Mononuclear cell (primary cell): ENCODE measurements around the gene PRRT3. TPM values are rescaled to one million over a fixed set of nuclear protein-coding genes. Genes with fewer than 3 reads are reported as not detected.

Source experiments
- H3K27me3 ChIP-seq: 2 replicates; pipeline ENCODE4 v1.6.0; 2011; ENCODE audit warnings: low read length, control low read depth; ENCODE audit not compliant: insufficient read depth
- H3K4me1 ChIP-seq: 2 replicates; pipeline ENCODE4 v1.5.1; 2011; ENCODE audit warnings: mild to moderate bottlenecking, low read length, control low read depth; ENCODE audit not compliant: insufficient read depth
- H3K4me3 ChIP-seq: 2 replicates; pipeline ENCODE4 v1.5.1; 2011; ENCODE audit warnings: mild to moderate bottlenecking, low read length, moderate library complexity
- H3K9me3 ChIP-seq: 2 replicates; pipeline ENCODE4 v1.5.1; 2011; ENCODE audit warnings: low read depth, mild to moderate bottlenecking, control low read depth, low read length
- total RNA-seq: library from RNA; depleted of rRNA; stranded (reverse); fragments of >200 nt; gene quantifications from one replicate; pipeline ENCODE4 v1.2.3, GENCODE V29; 2012

PRRT3 gene
- total RNA-seq, 1 donor, result 3.9 TPM

DNA sequence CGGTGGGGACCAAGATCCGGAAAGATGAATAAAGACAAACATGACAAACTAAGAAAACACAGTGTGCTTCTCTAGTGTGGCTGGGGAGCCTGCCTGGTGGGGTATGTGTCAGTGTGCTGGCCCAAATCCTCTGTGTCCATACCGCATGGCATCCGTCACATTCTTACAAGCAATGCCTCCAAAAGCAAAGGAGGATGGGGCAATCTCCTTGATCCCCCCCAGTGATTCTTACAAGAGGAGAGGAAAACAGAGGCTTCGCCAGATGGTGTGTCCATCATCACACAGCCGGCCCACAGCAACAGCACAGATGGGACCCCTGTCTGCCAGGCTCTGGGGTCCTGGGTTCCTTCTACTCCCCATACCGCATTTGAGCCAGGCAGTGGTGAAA, 35.9 kb downstream of the PRRT3 start:
- Histone ChIP-seq H3K4me1 (peaks cover 40% of the 10 kb centered on the region), H3K27me3 (no peaks in the 10 kb centered on the region), H3K9me3 (no peaks in the 10 kb centered on the region), H3K4me3 (no peak overlapping the region)

- H3K9me3 ChIP-seq, result no peaks in the 10 kb centered on the region
- no peaks in the 10 kb centered on the region for H3K27me3 ChIP-seq
- H3K4me3 ChIP-seq, result peak overlapping the region; percentile 42
- peaks cover 40% of the 10 kb centered on the region for H3K4me1 ChIP-seq
Observed at GRCh38 chr3:9915254-9916141, 36.7 kb downstream of the PRRT3 start.

- Histone ChIP-seq H3K4me1 (peaks cover 40% of the 10 kb centered on the region), H3K9me3 (no peaks in the 10 kb centered on the region), H3K27me3 (no peaks in the 10 kb centered on the region), H3K4me3 (peak overlapping the region; percentile 42)
Observed at GRCh38 chr3:9914559-9915253, 37.5 kb downstream of the PRRT3 start.

DNA sequence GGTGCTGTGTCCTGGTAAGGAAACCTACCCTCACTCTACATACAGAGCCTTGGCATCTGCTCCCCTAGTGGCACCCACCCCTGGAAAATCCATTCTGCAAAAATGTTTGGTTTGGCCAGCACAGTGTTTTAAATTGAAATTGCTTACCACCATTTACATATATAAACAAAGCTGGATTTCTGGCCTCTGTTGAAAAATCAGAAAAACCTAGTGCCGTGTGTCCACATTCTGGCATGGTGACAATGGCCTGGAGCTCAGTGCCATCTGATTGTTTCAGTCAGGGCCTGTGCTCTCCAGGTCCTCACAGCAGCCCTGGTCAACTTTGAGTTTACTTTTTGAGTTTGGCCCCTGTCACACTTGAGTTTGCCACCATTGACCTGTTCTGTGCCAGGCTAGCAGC, 38.2 kb downstream of the PRRT3 start:
- peaks cover 40% of the 10 kb centered on the region for H3K4me1 ChIP-seq
- H3K27me3 ChIP-seq, result no peaks in the 10 kb centered on the region
- H3K9me3 ChIP-seq, result no peaks in the 10 kb centered on the region
- H3K4me3 ChIP-seq, result no peak overlapping the region

DNA sequence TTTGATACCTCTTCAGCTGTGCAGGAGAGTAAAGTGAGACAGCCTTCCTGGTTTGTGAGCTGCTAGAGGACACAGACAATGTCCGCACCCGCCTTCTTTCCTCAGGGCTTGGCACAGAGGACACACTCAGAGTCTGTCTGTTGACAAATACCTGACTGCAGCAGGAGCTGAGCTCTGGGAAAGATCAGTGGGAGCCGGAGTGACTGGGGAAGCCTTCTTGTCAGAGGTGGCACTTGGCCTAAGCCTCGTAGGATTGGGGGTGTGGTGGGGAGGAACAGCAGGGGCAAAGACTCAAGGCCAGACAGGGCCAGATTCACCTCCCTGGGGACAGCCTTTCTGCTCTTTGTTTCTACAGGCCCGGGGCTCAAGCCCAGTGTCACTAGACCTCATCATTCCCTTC, 38.6 kb downstream of the PRRT3 start:
- H3K4me3 ChIP-seq, result no peak overlapping the region
- no peaks in the 10 kb centered on the region for H3K9me3 ChIP-seq
- H3K4me1 ChIP-seq, result peaks cover 40% of the 10 kb centered on the region
- H3K27me3 ChIP-seq, result no peaks in the 10 kb centered on the region

DNA sequence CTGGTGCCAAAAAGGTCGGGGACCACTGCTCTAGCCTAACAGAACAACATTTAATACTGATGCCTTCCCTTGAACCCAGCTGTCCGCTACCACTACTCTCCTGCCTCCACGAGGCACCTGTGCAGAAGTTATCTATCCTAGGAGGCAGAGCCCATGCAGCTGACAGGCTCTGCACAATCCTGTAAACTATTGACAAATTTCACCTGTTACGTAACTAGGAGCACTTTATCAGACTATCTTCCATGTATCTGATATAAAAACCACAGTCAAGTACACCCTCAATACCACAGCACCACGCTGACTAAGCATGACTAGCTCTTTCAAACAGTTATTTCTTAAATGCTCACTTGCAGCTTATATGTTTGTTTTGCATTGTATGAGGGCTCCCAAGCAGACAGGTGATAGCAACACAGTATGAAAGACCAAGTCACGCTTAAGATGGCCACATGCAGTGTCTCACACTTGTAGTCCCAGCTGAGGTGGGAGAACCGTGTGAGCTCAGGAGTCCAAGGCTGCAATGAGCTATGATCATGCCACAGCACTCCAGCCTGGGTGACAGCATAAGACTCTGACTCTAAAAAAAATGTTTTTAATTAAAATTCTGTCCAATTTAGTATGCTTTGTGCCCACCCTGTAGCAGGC, 39.8 kb downstream of the PRRT3 start:
- Histone ChIP-seq H3K4me1 (peaks cover 40% of the 10 kb centered on the region), H3K9me3 (no peaks in the 10 kb centered on the region), H3K4me3 (no peak overlapping the region), H3K27me3 (no peaks in the 10 kb centered on the region)

DNA sequence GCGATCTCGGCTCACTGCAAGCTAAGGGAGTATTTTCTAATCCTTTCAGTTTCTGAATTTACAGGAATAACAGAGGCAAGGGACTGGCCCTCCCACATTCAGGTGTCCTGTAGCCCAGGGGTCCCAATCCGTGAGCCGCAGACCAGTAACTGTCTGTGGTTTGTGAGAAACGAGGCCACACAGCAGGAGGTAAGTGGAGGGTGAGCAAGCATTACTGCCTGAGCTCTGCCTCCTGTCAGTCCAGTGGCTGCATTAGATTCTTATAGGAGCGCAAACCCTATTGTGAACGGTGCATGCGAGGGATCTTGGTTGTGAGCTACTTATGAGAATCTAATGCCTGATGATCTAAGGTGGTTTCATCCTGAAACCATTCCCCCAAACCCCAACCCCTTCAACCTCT, 40.3 kb downstream of the PRRT3 start:
- Histone ChIP-seq H3K27me3 (no peaks in the 10 kb centered on the region), H3K9me3 (no peaks in the 10 kb centered on the region), H3K4me3 (no peak overlapping the region), H3K4me1 (peaks cover 38% of the 10 kb centered on the region)

GRCh38 chr3:9909221-9910013, 42.8 kb downstream of the PRRT3 start:
- peaks cover 16% of the 10 kb centered on the region for H3K4me1 ChIP-seq
- no peak overlapping the region for H3K4me3 ChIP-seq
- no peaks in the 10 kb centered on the region for H3K9me3 ChIP-seq
- no peaks in the 10 kb centered on the region for H3K27me3 ChIP-seq

DNA sequence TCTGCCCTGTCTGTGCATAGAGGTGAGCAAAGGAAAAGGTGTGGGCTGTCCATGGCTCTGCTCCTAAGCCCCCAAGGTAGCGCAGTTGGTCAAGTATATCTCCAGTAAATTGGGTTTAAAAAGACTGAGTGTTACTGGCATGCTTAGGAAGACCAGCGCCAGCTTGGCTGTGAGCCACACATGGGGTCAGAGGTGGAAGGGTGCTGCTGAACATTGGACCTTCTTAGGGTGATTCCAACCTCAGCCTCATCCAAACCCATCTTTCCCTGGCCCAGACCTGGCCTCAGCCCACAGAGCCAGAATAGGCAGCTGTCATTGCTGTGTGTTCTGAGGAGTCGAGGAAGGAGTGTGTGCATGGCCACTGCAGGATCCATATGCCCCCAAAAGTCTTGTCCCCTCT, 43.9 kb downstream of the PRRT3 start:
- peaks cover 12% of the 10 kb centered on the region for H3K4me1 ChIP-seq
- H3K4me3 ChIP-seq, result no peak overlapping the region
- no peaks in the 10 kb centered on the region for H3K27me3 ChIP-seq
- no peaks in the 10 kb centered on the region for H3K9me3 ChIP-seq

GRCh38 chr3:9906480-9906879, 45.7 kb downstream of the PRRT3 start:
- Histone ChIP-seq H3K4me3 (no peak overlapping the region), H3K9me3 (no peaks in the 10 kb centered on the region), H3K27me3 (no peaks in the 10 kb centered on the region), H3K4me1 (peaks cover 18% of the 10 kb centered on the region)

DNA sequence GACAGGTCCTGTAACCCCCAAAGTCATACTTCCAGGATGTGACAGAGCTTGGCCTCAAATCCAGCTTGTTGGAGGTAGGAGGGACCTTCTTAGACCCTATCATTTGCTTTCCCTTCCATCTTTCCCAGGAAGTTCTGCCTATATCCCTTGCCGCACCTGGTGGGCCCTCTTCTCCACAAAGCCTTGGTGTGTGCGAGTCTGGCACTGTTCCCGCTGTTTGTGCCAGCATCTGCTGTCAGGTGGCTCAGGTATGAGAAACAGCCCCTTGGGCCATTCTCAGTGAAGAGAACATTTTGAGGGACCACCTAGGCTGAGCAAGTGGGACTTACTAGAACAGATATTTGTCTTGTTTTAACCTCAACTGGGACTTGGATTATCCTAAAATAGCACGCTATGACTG, 48.3 kb downstream of the PRRT3 start:
- H3K27me3 ChIP-seq, result no peaks in the 10 kb centered on the region
- H3K4me3 ChIP-seq, result no peak overlapping the region
- peaks cover 18% of the 10 kb centered on the region for H3K4me1 ChIP-seq
- H3K9me3 ChIP-seq, result no peaks in the 10 kb centered on the region

DNA sequence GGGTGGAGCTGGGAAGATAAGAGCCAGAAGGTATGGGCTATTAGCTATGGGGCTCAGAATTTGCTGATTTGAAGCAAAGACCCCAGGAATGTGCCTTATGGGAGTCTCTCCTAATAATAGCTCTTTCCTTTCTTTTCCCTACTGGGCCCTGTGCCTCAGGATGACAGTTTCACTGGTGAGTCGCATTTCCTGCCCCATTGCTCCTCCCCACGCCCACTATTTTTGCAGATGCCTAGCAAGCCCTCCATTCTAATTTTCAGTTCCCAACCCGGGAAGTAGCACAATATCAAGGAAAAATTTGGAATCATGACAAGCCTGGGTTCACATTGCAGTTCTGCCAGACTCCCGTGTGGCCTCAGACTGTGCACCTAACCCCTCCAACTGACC, 49.0 kb downstream of the PRRT3 start:
- no peaks in the 10 kb centered on the region for H3K27me3 ChIP-seq
- no peak overlapping the region for H3K4me3 ChIP-seq
- H3K9me3 ChIP-seq, result no peaks in the 10 kb centered on the region
- peaks cover 18% of the 10 kb centered on the region for H3K4me1 ChIP-seq

DNA sequence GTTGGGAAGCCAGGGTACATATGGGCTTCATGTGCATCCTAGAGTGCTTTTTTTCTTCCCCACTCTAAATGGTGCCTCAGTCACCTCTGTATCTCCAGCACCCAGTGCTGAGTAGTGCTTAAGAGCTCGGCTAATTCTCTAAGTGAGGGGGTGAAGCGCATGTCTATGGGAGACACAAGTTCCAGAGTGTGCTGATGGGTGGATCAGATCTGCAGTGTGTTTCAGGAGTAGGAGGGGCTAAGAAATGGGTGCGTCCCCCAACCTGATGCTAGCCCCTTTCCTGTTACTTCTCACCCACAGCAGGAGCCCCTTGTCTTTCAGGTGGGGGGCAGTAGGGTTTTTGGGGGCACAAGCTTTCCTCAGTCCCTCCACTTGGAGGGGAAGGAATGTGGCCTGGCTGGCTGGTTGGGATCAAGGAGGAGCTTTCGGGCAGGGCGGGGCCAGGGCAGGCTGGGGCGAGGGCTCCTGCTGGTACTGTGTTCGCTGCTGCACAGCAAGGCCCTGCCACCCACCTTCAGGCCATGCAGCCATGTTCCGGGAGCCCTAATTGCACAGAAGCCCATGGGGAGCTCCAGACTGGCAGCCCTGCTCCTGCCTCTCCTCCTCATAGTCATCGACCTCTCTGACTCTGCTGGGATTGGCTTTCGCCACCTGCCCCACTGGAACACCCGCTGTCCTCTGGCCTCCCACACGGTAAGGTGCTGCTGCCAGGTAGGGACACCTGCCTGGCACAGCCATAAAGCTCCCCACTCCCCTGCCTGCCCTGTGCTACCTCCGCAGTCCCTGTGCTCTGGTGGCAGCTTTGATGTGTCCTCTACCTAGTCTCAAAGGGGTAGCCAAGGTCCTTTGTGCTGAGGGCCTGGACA, 49.6 kb downstream of the PRRT3 start, which contains the start of gene IL17RE:
Gene IL17RE (plus strand): TSS at position 477 of the 866 bp plus-strand sequence. CDS start 85 bp downstream, at position 562.
- Histone ChIP-seq H3K27me3 (no peaks in the 10 kb centered on the region), H3K4me1 (peaks cover 18% of the 10 kb centered on the region), H3K9me3 (no peaks in the 10 kb centered on the region), H3K4me3 (no peak within 1 kb of the TSS)

DNA sequence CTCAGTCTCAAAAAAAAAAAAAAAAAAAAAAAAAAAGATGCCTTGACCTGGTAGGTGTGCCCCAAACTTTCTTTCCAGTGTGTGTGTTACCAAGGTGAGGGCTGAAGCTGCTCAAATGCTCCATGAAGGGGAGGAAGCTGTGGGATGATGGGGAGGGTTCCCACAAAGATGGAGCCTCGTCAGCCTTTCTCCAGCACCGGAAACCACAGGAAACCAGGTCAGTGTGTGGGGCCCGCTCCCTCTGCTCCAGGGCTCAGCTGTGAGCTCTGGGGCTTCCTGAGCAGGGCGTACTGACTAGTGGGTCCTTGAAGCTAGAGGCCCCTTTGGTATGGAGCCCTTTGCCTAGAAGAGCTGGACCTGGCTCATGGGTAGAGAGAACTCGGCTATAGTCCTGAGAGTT, 50.2 kb downstream of the PRRT3 start:
- Histone ChIP-seq H3K4me3 (no peak overlapping the region), H3K27me3 (no peaks in the 10 kb centered on the region), H3K4me1 (peaks cover 18% of the 10 kb centered on the region), H3K9me3 (no peaks in the 10 kb centered on the region)
